Lower leg skin (tissue), 4 donors: ENCODE results near the gene OVCA2. TPM values are rescaled to one million over a fixed set of nuclear protein-coding genes. Genes with fewer than 3 reads are reported as not detected.

Experiments used
- DNase-seq, 2 donors: peaks; one replicate each; pipeline ENCODE4 v3.0.0-alpha.2; 2019; ENCODE audit warnings: low spot score in 2 of 2
- H3K4me3 ChIP-seq: fragments of 200-600 bp; sonication (generic); 2 replicates; pipeline ENCODE4 v1.5.1; 2017; ENCODE audit warnings: mild to moderate bottlenecking, low read depth; ENCODE audit not compliant: poor library complexity, severe bottlenecking
- CTCF ChIP-seq, 3 donors: fragments of 450-650 bp; IDR thresholded peaks; one replicate each; pipeline ENCODE4 v1.5.1; 2016; ENCODE audit warnings: antibody characterized with exemption in 3 of 3, mild to moderate bottlenecking in 3 of 3, moderate library complexity in 2 of 3
- POLR2A ChIP-seq, 2 donors: fragments of 450-650 bp; IDR thresholded peaks; one replicate each; pipeline ENCODE4 v1.6.1; 2016 to 2017; ENCODE audit warnings: antibody characterized with exemption in 2 of 2, mild to moderate bottlenecking in 1 of 2, moderate library complexity in 1 of 2
- WGBS, 2 donors: methylation state at CpG; one replicate each; pipeline ENCODE4 v1.1.5; 2018; 5-methylcytosine and 5-hydroxymethylcytosine counted together
- intact Hi-C: fragments of 100-400 bp; cut with DNase I; formaldehyde crosslinking; loops from one replicate; pipeline ENCODE4 v1.15.0; 2023; ENCODE audit warnings: low total_unique reads
- total RNA-seq, 4 donors: library from RNA; depleted of rRNA; stranded (reverse); fragments of >200 nt; gene quantifications; one replicate each; pipeline ENCODE4 v1.1.0, GENCODE V29; 2016

OVCA2 gene
- total RNA-seq, 4 donors from 2014 or later = 34.2 to 51.5 (median 40.3) TPM

GRCh38 chr17:2064980-2065785 is 23.4 kb downstream of the OVCA2 start:
- WGBS, 2 donors = 76 to 78% methylated on average over 23 to 24 of the region's 24 CpGs
- TF ChIP-seq CTCF (IDR thresholded peaks at IDR 0.05) = no peak
- TF ChIP-seq POLR2A (IDR thresholded peaks at IDR 0.05) = no peak
- DNase-seq = no peak
- H3K4me3 ChIP-seq = no peak overlapping the region
- intact Hi-C loops = loop anchor here (5.0 kb wide), 1 partner anchor 177 kb away; no protein-coding TSS in a partner anchor

- no peak for DNase-seq
- intact Hi-C loops = no loop called here
These were observed 24.2 kb downstream of the OVCA2 start for GRCh38 chr17:2065949-2066400.

GRCh38 chr17:2067048-2067561 is 25.3 kb downstream of the OVCA2 start:
- H3K4me3 ChIP-seq = no peak overlapping the region
- TF ChIP-seq POLR2A (IDR thresholded peaks at IDR 0.05) (no peak), CTCF (IDR thresholded peaks at IDR 0.05) (no peak)
- intact Hi-C loops = no loop called here
- no peak for DNase-seq
- WGBS, 2 donors = 69 to 74% methylated on average over 14 of the region's 14 CpGs

More at GRCh38 chr17:2065949-2066400, 24.2 kb downstream of the OVCA2 start:
- H3K4me3 ChIP-seq = no peak overlapping the region
- 75 to 78% methylated on average over 10 of the region's 10 CpGs for WGBS, 2 donors
- TF ChIP-seq POLR2A (IDR thresholded peaks at IDR 0.05) = no peak
- no peak for TF ChIP-seq CTCF (IDR thresholded peaks at IDR 0.05)

DNA sequence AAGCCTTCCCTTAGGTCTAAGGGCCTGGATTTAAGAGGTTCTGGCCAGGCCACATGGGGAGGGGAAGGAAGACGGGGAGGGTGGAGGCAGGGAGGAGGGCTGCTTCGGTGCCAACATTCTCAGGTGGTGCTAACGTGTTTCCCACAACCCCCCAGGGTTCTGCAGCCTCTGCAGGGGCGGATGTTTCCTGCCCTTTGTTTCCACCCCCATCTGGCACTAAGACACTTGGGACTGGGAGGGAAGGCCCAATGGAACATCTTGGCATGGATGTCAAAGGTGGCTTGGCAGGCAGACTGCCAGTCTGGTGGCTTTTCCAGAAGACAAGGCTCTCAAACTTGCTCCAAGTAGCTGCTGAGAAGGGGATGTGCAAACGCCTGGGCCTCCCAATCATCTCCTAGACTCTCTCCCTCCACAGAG is 25.8 kb downstream of the OVCA2 start:
- 26 to 32% methylated on average over 5 of the region's 5 CpGs for WGBS, 2 donors
- intact Hi-C loops = no loop called here

DNA sequence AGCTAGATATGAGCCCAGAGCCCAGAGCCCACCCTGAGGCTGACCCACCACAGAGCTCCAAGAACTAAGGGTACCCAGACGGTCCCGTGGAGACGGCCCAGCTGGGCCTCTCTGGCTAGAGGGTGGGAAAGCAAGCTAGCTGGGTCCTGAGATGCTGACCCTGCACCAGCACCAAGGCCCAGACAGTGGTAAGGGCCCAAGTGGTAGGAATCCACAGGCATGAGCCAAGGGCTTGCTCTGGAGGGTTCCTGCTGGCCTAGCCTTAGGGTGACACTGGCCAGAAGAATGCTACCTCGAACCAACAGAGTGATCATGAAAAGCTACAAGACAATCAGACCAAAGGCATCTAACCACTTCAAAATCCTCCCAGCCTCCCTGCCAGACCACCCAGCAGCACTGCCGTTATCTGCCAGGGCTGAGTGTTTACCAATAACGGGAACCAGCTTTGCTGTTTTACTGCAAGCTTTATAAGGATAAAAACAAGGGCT is 26.3 kb downstream of the OVCA2 start:
- DNase-seq = no peak
- no peak for TF ChIP-seq POLR2A (IDR thresholded peaks at IDR 0.05)
- TF ChIP-seq CTCF (IDR thresholded peaks at IDR 0.05) = no peak
- intact Hi-C loops = no loop called here
- 45 to 56% methylated on average over 6 of the region's 6 CpGs for WGBS, 2 donors
- H3K4me3 ChIP-seq = no peak overlapping the region

More for the DNA sequence above, 25.8 kb downstream of the OVCA2 start:
- no peak for TF ChIP-seq POLR2A (IDR thresholded peaks at IDR 0.05)
- no peak for TF ChIP-seq CTCF (IDR thresholded peaks at IDR 0.05)
- DNase-seq = no peak
- H3K4me3 ChIP-seq = no peak overlapping the region
